Ishikawa (cell line): ENCODE measurements around the gene DENND2C.

Experiments
- CEBPB ChIP-seq: IDR thresholded peaks from 2 replicates; pipeline ENCODE4 v1.6.1; 2012
- CREB1 ChIP-seq: IDR thresholded peaks from 2 replicates; pipeline ENCODE4 v1.6.1; 2012; ENCODE audit warnings: low read depth
- EGR1 ChIP-seq: IDR thresholded peaks from 2 replicates; pipeline ENCODE4 v1.6.1; 2012
- EP300 ChIP-seq: IDR thresholded peaks from 2 replicates; pipeline ENCODE4 v1.6.1; 2012; ENCODE audit warnings: borderline replicate concordance
- FOXM1 ChIP-seq: IDR thresholded peaks from 2 replicates; pipeline ENCODE4 v1.6.1; 2012; ENCODE audit warnings: low read depth, borderline replicate concordance
- NFIC ChIP-seq: IDR thresholded peaks from 2 replicates; pipeline ENCODE4 v1.6.1; 2012
- RAD21 ChIP-seq: IDR thresholded peaks from 2 replicates; pipeline ENCODE4 v1.6.1; 2012; ENCODE audit warnings: low read depth
- TAF1 ChIP-seq: IDR thresholded peaks from 2 replicates; pipeline ENCODE4 v1.6.1; 2012; ENCODE audit warnings: low read depth, mild to moderate bottlenecking
- TCF12 ChIP-seq: IDR thresholded peaks from 2 replicates; pipeline ENCODE4 v1.6.1; 2012; ENCODE audit warnings: low read depth
- TEAD4 ChIP-seq: IDR thresholded peaks from 2 replicates; pipeline ENCODE4 v1.6.1; 2012
- YY1 ChIP-seq: IDR thresholded peaks from 2 replicates; pipeline ENCODE4 v1.6.1; 2012; ENCODE audit warnings: low read depth
- ZBTB7A ChIP-seq: IDR thresholded peaks from 2 replicates; pipeline ENCODE4 v1.6.1; 2012; ENCODE audit warnings: low read depth
- TF ChIP-seq, protein P1 (sequence below): IDR thresholded peaks from 2 replicates; pipeline ENCODE4 v1.6.1; 2012
- TF ChIP-seq, protein P2 (sequence below): IDR thresholded peaks from 2 replicates; pipeline ENCODE4 v1.6.1; 2012; ENCODE audit warnings: low read depth, mild to moderate bottlenecking
- TF ChIP-seq, protein P3 (sequence below): IDR thresholded peaks from 2 replicates; pipeline ENCODE4 v1.6.1; 2012

The DENND2C gene

DNA sequence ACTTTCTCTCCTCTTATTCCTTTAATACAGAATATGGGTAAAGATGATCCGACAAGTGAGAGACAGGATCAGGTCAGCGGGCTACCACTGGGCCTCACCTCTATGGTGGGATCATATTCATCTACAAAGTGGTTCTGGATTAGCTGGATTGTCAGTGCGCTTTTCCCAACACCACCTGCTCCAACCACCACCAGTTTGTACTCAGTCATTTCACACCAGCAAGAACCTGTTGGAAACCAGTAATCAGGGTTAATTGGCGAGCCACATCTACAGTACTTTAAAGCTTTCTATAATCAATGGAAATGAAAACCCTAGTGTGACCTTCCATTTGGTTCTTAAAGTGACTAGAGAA lies 46.1 kb upstream of the DENND2C start:
- TF ChIP-seq TEAD4 (no peak), EGR1 (no peak), CEBPB (no peak), FOXM1 (no peak), CREB1 (no peak), TAF1 (no peak), EP300 (no peak), YY1 (no peak)
- TF ChIP-seq, protein P1, sequence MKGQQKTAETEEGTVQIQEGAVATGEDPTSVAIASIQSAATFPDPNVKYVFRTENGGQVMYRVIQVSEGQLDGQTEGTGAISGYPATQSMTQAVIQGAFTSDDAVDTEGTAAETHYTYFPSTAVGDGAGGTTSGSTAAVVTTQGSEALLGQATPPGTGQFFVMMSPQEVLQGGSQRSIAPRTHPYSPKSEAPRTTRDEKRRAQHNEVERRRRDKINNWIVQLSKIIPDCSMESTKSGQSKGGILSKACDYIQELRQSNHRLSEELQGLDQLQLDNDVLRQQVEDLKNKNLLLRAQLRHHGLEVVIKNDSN = no peak
- TF ChIP-seq, protein P2, sequence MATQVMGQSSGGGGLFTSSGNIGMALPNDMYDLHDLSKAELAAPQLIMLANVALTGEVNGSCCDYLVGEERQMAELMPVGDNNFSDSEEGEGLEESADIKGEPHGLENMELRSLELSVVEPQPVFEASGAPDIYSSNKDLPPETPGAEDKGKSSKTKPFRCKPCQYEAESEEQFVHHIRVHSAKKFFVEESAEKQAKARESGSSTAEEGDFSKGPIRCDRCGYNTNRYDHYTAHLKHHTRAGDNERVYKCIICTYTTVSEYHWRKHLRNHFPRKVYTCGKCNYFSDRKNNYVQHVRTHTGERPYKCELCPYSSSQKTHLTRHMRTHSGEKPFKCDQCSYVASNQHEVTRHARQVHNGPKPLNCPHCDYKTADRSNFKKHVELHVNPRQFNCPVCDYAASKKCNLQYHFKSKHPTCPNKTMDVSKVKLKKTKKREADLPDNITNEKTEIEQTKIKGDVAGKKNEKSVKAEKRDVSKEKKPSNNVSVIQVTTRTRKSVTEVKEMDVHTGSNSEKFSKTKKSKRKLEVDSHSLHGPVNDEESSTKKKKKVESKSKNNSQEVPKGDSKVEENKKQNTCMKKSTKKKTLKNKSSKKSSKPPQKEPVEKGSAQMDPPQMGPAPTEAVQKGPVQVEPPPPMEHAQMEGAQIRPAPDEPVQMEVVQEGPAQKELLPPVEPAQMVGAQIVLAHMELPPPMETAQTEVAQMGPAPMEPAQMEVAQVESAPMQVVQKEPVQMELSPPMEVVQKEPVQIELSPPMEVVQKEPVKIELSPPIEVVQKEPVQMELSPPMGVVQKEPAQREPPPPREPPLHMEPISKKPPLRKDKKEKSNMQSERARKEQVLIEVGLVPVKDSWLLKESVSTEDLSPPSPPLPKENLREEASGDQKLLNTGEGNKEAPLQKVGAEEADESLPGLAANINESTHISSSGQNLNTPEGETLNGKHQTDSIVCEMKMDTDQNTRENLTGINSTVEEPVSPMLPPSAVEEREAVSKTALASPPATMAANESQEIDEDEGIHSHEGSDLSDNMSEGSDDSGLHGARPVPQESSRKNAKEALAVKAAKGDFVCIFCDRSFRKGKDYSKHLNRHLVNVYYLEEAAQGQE = no peak
- TF ChIP-seq, protein P3, sequence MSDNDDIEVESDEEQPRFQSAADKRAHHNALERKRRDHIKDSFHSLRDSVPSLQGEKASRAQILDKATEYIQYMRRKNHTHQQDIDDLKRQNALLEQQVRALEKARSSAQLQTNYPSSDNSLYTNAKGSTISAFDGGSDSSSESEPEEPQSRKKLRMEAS = no peak

DNA sequence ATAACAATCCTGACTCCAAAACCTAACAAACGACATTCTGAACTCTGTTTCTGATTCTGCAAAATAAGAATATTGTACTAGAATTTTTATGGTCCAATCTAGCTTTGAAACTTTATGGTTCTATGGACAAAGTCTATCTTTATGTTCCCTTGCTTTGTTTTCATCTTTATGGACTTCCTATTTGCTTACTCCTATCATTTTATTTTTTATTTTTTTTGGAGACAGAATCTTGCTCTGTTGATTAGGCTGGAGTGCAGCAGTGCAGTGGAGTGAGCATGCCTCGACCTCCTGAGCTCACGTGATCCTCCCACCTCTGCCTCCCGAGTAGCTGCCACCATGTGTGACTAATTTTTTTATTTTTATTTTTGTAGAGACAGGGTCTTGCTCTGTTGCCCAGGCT lies 43.1 kb upstream of the DENND2C start:
- TF ChIP-seq EGR1 (no peak), YY1 (no peak), RAD21 (no peak), CEBPB (no peak), TCF12 (no peak), FOXM1 (no peak), NFIC (no peak), ZBTB7A (no peak), TAF1 (no peak), EP300 (no peak), TEAD4 (no peak)
- TF ChIP-seq, protein P1 = no peak

DNA sequence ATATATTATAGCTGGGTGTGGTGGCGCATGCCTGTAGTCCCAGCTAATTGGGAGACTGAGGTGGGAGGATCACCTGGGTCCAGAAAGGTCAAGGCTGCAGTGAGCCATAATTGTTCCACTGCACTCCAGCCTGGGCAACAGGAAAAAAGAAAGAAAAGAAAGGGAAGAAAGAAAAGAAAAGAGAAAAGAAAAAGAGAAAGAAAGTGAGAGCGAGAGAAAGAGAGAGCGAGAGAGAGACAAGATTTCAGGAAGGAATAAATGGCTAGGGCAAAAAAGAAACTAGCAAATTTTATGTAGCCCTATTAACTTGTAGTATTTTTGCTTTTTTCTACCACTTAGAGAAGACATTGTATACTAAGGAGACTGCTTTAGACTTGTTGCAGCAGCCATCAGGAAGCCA lies 40.5 kb upstream of the DENND2C start:
- TF ChIP-seq, protein P1 = no peak
- no peak for TF ChIP-seq CEBPB
- TF ChIP-seq TEAD4 = no peak
- TF ChIP-seq TCF12 = no peak
- TF ChIP-seq, protein P2 = no peak
- TF ChIP-seq, protein P3 = no peak
- no peak for TF ChIP-seq EGR1
- no peak for TF ChIP-seq TAF1
- no peak for TF ChIP-seq FOXM1

DNA sequence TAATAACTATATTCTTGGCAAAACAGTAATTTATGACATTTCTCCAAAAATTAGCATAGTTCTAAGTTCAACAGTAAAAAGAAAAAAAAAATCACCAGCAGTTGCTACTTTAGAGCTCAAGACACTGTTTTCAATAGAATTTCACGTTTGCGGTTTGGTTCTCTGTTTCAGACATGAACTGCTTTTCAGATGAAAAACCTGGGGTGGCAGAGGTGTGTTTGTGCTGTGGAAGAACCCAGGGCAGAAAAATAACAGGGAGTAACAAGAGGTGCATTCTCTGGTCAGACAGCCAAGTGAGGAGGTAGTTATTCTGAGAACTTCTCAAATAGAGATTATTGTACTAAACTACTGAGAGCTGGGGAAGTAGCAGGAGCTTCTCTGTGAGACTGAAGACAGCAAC lies 37.8 kb upstream of the DENND2C start:
- TF ChIP-seq, protein P3 = no peak
- TF ChIP-seq NFIC (no peak), YY1 (no peak), ZBTB7A (no peak), CREB1 (no peak), EGR1 (no peak), TEAD4 (no peak), FOXM1 (no peak)
- TF ChIP-seq, protein P1 = no peak

DNA sequence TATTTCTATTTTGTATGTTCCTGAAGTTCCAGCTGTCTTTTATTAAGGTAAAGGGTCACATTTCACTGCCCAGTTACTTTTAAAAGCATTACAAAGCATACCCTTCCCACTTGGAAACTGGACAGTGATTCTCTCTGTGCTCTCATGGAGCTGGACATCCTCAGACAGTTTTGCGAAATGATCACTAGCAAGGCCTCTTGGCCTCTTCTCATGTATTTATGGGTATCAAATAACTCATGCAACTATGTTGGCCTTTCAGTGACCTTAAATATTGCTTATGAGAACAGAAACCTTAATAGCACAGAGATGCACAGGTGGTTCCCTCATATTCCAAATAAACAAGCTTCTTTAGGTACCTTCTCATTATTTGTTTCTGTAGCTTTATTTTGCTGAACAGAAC lies 33.4 kb upstream of the DENND2C start:
- TF ChIP-seq, protein P1 = no peak
- no peak for TF ChIP-seq EP300
- TF ChIP-seq CREB1 = no peak
- TF ChIP-seq, protein P2 = no peak
- no peak for TF ChIP-seq NFIC
- no peak for TF ChIP-seq TAF1
- TF ChIP-seq FOXM1 = no peak
- TF ChIP-seq TCF12 = no peak
- no peak for TF ChIP-seq ZBTB7A
- TF ChIP-seq TEAD4 = no peak
- no peak for TF ChIP-seq YY1
- no peak for TF ChIP-seq EGR1
- TF ChIP-seq CEBPB = no peak
- TF ChIP-seq RAD21 = no peak
- TF ChIP-seq, protein P3 = no peak
